GM23248 (cell line): Measurements from ENCODE around the gene TACR2.

Experiments used
- EZH2 ChIP-seq: fragments of 200-600 bp; sonication (generic); IDR thresholded peaks from 2 replicates; pipeline ENCODE4 v1.6.1; 2018; ENCODE audit warnings: antibody characterized with exemption, mild to moderate bottlenecking; ENCODE audit not compliant: insufficient read depth, poor library complexity, severe bottlenecking
- EZH2phosphoT487 ChIP-seq: fragments of 200-600 bp; sonication (generic); IDR thresholded peaks from 2 replicates; pipeline ENCODE4 v1.6.1; 2018; ENCODE audit warnings: antibody characterized with exemption, moderate library complexity, mild to moderate bottlenecking, low read depth; ENCODE audit not compliant: insufficient read depth

DNA sequence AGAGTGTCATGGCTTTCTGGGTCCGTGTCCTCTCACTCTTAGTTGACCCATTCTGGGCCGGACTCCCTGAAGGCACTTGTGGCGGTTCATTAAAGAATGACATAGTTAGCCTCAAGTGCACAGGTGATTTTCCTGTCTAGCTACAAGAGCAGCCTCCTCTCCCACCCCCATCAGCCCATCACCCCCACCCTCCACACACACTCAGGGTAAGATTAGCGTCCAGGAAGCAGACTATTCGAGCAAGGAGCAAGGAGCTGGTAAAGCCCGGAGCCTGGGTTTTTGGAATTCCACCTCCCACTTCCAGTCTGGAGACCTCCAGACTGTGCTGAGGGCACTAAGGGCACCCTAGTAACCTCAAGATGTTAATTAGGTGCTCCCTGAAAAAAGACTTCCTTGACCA is 39.5 kb downstream of the TACR2 start:
- no peak for TF ChIP-seq EZH2
- no peak for TF ChIP-seq EZH2phosphoT487
